Measurements from ENCODE around the gene FHIP1B. TPM values are rescaled to one million over a fixed set of nuclear protein-coding genes. Genes with fewer than 3 reads are reported as not detected.

Gene FHIP1B
- total RNA-seq, 1 donor from 2014 or later: 19.3 TPM

DNA sequence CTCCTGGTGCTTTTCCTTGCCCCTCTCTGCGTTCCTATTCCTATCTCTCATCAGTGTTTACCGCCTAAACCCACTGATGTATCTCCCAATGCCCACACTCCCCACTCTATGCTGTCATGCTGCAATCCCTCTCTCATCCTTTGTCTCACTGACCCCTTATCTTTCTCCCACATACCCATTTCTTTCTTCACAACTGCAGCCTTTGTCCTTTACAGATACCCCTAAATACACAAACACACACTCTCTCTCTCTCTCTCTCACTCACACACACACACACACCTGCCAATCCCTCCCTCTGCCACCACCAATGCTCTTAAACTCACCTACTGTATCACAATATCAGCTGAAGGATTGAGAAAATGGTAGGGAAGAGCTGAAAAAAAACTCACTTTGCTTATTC lies 59.0 kb downstream of the FHIP1B start:
- DNase-seq (ENCODE audit: low spot score): no peak
- intact Hi-C loops (cut with micrococcal nuclease): no loop called here
- H3K9me3 Mint-ChIP-seq: no peaks in the 10 kb centered on the region
- H3K27me3 Mint-ChIP-seq (ENCODE audit: insufficient read depth): peaks cover 17% of the 10 kb centered on the region
- no peak overlapping the region for H3K27ac Mint-ChIP-seq
- no peaks in the 10 kb centered on the region for H3K36me3 Mint-ChIP-seq (ENCODE audit: low read depth)
- no peaks in the 10 kb centered on the region for H3K4me1 Mint-ChIP-seq (ENCODE audit: low read depth)
- no peak overlapping the region for H3K4me3 Mint-ChIP-seq

DNA sequence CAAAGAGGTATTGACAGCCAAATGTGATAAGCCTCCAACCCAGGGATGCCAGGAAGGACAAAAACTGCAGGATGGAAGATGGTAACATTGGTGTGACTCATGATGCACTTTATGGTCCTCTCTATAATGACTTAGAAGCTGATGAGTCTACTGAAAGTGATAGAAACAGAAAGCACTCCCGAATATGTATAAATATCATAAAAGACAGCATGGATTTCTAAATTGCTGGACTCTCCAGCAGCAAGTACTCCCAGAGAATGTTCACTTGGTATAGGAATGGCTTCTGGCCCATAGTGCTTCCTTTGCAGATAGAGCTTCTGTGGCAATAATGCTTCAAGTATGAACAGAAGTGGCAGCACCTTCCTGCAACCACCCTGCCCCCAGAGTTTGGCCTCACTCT lies 64.2 kb downstream of the FHIP1B start, which contains the start of gene OR52B2:
Gene OR52B2 (minus strand): TSS at position 101 of the 400 bp plus-strand sequence. CDS start 0 bp downstream, at position 101.
- intact Hi-C loops (cut with micrococcal nuclease): no loop called here
- Mint-ChIP-seq H3K4me1 (ENCODE audit: low read depth) (no peaks in the 10 kb centered on the region), H3K9me3 (no peaks in the 10 kb centered on the region), H3K27ac (no peak within 1 kb of the TSS), H3K4me3 (no peak within 1 kb of the TSS), H3K36me3 (ENCODE audit: low read depth) (no peaks in the 10 kb centered on the region), H3K27me3 (ENCODE audit: insufficient read depth) (peaks cover 6% of the 10 kb centered on the region)
- DNase-seq (ENCODE audit: low spot score): no peak

Other genes starting within 250 kb of the FHIP1B start
- gene OR52L1, start 247.7 kb downstream of the FHIP1B start, total RNA-seq: 0.20 TPM in 1 of 2 replicates, not detected in the other
- gene OR56A4, start 227.7 kb downstream of the FHIP1B start, total RNA-seq: not detected in 2 replicates
- gene OR56A1, start 203.9 kb downstream of the FHIP1B start, total RNA-seq: not detected in 2 replicates
- gene OR56B4, start 127.0 kb downstream of the FHIP1B start, total RNA-seq: not detected in 2 replicates
- gene OR52B2, start 64.3 kb downstream of the FHIP1B start, total RNA-seq: not detected in 2 replicates
- gene OR52W1, start 35.4 kb downstream of the FHIP1B start, total RNA-seq: not detected in 2 replicates
- not detected in 2 replicates for gene C11orf42, start 29.1 kb downstream of the FHIP1B start, total RNA-seq
- 0.10 TPM in 1 of 2 replicates, not detected in the other for gene CNGA4, start 4.5 kb upstream of the FHIP1B start, total RNA-seq
- gene CCKBR, start 25.2 kb upstream of the FHIP1B start, total RNA-seq: not detected in 2 replicates
- gene CAVIN3, start 85.9 kb upstream of the FHIP1B start, total RNA-seq: 16.5 and 17.2 TPM in 2 replicates
- 8.5 and 9.4 TPM in 2 replicates for gene SMPD1, start 155.8 kb upstream of the FHIP1B start, total RNA-seq
- gene APBB1, start 184.5 kb upstream of the FHIP1B start, total RNA-seq: 16.5 and 16.8 TPM in 2 replicates
- gene HPX, start 206.4 kb upstream of the FHIP1B start, total RNA-seq: 1.2 TPM in 1 of 2 replicates, not detected in the other
- gene TRIM3, start 239.3 kb upstream of the FHIP1B start, total RNA-seq: 2.4 and 3.1 TPM in 2 replicates
- 51.5 and 53.8 TPM in 2 replicates for gene ARFIP2, start 246.7 kb upstream of the FHIP1B start, total RNA-seq
- 38.8 and 42.7 TPM in 2 replicates for gene TIMM10B, start 246.9 kb upstream of the FHIP1B start, total RNA-seq

Data from activated T-helper 1 cell treated with anti-CD3 and anti-CD28 coated beads, Interleukin-12 subunit alpha, Interleukin-12 subunit beta, Interleukin-2, Interleukin-4 antibody, amounts not matched to agents 30 ng/mL and 10 ng/mL and 1 ng/mL, durations not matched to agents 14 hours and 24 hours and 36 hours (primary cell).